RWPE2 (cell line): ENCODE measurements around the gene HK1.
"Not testable (repeated sequence)": the region's sequence is repeated elsewhere in the genome, so short reads cannot be mapped to it uniquely, and the experiment has no call there.

Experiments used
- ATAC-seq: fragments of 200-7000 bp; cut with Tn5 transposase; 3 replicates; pipeline ENCODE4 v1.9.1; 2021; ENCODE audit warnings: low read depth
- DNase-seq: peaks from one replicate; pipeline ENCODE4 v3.0.0-alpha.2; 2020; ENCODE audit warnings: low spot score
- H3K27ac ChIP-seq: fragments of 450-650 bp; 2 replicates; pipeline ENCODE4 v1.5.1; 2017; ENCODE audit warnings: mild to moderate bottlenecking; ENCODE audit not compliant: poor library complexity, severe bottlenecking
- H3K27me3 ChIP-seq: fragments of 250-450 bp; sonication (Bioruptor Pico); 2 replicates; pipeline ENCODE4 v1.5.1; 2021; ENCODE audit warnings: mild to moderate bottlenecking, moderate library complexity; ENCODE audit not compliant: insufficient read depth, poor library complexity, severe bottlenecking
- H3K36me3 ChIP-seq: fragments of 250-450 bp; sonication (Bioruptor Pico); 2 replicates; pipeline ENCODE4 v1.5.1; 2020; ENCODE audit warnings: low read depth, mild to moderate bottlenecking, moderate library complexity
- H3K4me1 ChIP-seq: fragments of 250-450 bp; sonication (Bioruptor Pico); 2 replicates; pipeline ENCODE4 v1.5.1; 2021; ENCODE audit warnings: mild to moderate bottlenecking, moderate library complexity; ENCODE audit not compliant: insufficient read depth, poor library complexity, severe bottlenecking
- H3K4me3 ChIP-seq: fragments of 250-450 bp; sonication (Bioruptor Pico); 2 replicates; pipeline ENCODE4 v1.5.1; 2021; ENCODE audit warnings: mild to moderate bottlenecking, moderate library complexity; ENCODE audit not compliant: severe bottlenecking
- H3K9me3 ChIP-seq: fragments of 250-450 bp; sonication (Bioruptor Pico); 2 replicates; pipeline ENCODE4 v1.5.1; 2021; ENCODE audit warnings: mild to moderate bottlenecking, moderate library complexity; ENCODE audit not compliant: severe bottlenecking
- TF ChIP-seq, protein P1 (sequence below): fragments of 450-650 bp; IDR thresholded peaks from one replicate; pipeline ENCODE4 v1.5.1; 2017; ENCODE audit warnings: mild to moderate bottlenecking, moderate library complexity; ENCODE audit not compliant: poor library complexity, severe bottlenecking

The HK1 gene

GRCh38 chr10:69303632-69304051, 25.3 kb downstream of the HK1 start:
- DNase-seq (no peak), ATAC-seq (peak; percentile 68)
- Histone ChIP-seq H3K27ac (no peak overlapping the region), H3K9me3 (no peaks in the 10 kb centered on the region), H3K4me1 (no peaks in the 10 kb centered on the region), H3K4me3 (no peak overlapping the region), H3K27me3 (no peaks in the 10 kb centered on the region), H3K36me3 (no peaks in the 10 kb centered on the region)
- TF ChIP-seq, protein P1, sequence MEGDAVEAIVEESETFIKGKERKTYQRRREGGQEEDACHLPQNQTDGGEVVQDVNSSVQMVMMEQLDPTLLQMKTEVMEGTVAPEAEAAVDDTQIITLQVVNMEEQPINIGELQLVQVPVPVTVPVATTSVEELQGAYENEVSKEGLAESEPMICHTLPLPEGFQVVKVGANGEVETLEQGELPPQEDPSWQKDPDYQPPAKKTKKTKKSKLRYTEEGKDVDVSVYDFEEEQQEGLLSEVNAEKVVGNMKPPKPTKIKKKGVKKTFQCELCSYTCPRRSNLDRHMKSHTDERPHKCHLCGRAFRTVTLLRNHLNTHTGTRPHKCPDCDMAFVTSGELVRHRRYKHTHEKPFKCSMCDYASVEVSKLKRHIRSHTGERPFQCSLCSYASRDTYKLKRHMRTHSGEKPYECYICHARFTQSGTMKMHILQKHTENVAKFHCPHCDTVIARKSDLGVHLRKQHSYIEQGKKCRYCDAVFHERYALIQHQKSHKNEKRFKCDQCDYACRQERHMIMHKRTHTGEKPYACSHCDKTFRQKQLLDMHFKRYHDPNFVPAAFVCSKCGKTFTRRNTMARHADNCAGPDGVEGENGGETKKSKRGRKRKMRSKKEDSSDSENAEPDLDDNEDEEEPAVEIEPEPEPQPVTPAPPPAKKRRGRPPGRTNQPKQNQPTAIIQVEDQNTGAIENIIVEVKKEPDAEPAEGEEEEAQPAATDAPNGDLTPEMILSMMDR, result no peak

DNA sequence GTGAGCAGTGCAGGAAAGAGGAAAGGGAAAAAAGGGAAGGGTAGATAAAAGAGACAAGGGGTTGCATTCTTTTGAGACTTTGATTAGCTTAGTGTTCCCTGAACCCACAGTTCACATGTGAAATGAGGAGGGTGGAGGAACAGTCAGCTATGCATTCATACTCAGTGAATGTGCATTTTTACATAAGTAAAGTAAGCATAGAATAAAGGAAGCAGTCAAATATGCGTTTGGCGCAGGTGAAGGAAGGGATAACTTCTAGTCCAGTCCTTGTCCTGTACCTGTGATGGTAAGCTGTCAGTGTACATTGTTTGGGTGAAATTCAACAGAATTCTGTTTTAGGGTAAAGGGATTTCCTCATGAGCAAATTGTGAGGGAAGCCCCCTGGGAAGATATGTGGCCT, 28.1 kb downstream of the HK1 start:
- no peaks in the 10 kb centered on the region for H3K4me1 ChIP-seq
- TF ChIP-seq, protein P1, result no peak
- DNase-seq (no peak), ATAC-seq (no peak)
- no peaks in the 10 kb centered on the region for H3K9me3 ChIP-seq
- H3K36me3 ChIP-seq, result no peaks in the 10 kb centered on the region
- no peak overlapping the region for H3K27ac ChIP-seq
- H3K4me3 ChIP-seq, result no peak overlapping the region
- no peaks in the 10 kb centered on the region for H3K27me3 ChIP-seq

GRCh38 chr10:69307434-69307833, 29.1 kb downstream of the HK1 start:
- TF ChIP-seq, protein P1, result no peak
- Histone ChIP-seq H3K27ac (no peak overlapping the region), H3K36me3 (no peaks in the 10 kb centered on the region), H3K4me3 (no peak overlapping the region), H3K4me1 (no peaks in the 10 kb centered on the region), H3K9me3 (no peaks in the 10 kb centered on the region), H3K27me3 (no peaks in the 10 kb centered on the region)
- DNase-seq (no peak), ATAC-seq (no peak)

- not testable (repeated sequence) for ATAC-seq, H3K4me3 ChIP-seq, H3K36me3 ChIP-seq, H3K27me3 ChIP-seq, H3K27ac ChIP-seq, H3K9me3 ChIP-seq, DNase-seq, H3K4me1 ChIP-seq
These were observed 30.0 kb downstream of the HK1 start for GRCh38 chr10:69308304-69308703.

DNA sequence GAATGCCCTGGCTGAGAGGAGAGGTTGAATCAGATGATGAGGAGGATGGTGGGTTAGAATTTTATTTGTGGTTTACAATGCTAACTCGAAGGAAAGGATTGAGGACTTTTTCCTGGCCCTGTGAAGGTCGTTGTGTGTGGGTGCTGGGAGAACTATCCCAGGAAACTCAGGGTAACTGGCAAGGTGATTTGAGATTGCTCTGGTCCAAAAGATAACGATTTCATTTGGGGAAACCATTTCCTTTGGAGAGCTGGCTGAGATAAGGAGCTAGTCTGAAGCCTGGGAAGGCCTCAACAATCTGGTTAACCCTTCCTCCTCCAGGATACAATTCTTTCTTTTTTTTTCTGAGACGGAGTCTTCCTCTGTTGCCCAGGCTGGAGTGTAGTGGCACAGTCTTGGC, 33.0 kb downstream of the HK1 start:
- ATAC-seq (no peak), DNase-seq (no peak)
- TF ChIP-seq, protein P1, result no peak
- Histone ChIP-seq H3K4me1 (peaks cover 2% of the 10 kb centered on the region), H3K27me3 (no peaks in the 10 kb centered on the region), H3K4me3 (no peak overlapping the region), H3K27ac (no peak overlapping the region), H3K36me3 (no peaks in the 10 kb centered on the region), H3K9me3 (no peaks in the 10 kb centered on the region)
